ENCODE data around the gene PTPRT. TPM values are rescaled to one million over a fixed set of nuclear protein-coding genes. Genes with fewer than 3 reads are reported as not detected.

Gene PTPRT
- total RNA-seq, 1 donor from 2014 or later: not detected

DNA sequence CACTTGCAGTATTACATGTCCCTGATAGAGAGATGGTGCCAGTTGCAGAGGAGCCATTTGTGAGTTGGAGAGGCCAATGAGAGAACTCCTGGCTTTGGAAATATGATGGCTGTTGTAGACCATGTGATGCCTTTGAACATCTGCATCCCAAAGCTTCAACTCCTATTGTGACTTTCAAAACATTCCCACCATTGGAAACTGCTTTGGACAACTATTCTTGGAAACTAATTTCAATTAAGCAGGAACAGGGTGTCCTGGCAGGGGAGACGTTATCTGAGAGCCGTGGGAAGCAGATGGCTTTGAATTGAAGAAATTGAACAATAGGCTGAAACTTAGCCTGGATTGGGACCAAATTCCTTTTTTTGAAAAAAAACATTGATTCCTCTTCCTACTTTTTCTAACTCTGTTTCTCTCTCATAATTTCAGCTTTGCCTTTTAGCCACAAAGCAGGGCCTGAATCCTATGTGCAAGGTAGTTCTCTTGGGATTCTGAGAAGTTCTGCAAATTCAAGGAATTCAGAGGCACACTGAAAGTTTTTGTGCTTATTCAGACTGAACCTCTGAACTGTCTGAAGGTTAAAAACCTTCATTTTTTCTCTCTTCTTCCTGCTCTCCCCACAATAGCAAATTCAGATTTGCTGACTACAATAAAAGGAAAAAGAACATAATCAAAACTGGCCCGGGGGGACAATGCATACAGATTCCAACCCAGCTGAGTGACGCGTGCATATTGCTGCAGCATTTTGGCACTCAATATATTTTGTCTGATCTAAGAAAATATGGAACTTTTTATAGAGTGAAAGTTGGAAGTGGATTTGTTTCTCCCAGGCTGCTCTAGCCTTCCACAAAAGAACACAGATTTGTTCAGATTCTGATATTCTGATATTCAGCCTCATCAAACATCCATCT is 851.2 kb downstream of the PTPRT start:
- no peak for DNase-seq (ENCODE audit: low read depth)

GRCh38 chr20:42336576-42336975 is 853.1 kb downstream of the PTPRT start:
- DNase-seq (ENCODE audit: low read depth): no peak

DNA sequence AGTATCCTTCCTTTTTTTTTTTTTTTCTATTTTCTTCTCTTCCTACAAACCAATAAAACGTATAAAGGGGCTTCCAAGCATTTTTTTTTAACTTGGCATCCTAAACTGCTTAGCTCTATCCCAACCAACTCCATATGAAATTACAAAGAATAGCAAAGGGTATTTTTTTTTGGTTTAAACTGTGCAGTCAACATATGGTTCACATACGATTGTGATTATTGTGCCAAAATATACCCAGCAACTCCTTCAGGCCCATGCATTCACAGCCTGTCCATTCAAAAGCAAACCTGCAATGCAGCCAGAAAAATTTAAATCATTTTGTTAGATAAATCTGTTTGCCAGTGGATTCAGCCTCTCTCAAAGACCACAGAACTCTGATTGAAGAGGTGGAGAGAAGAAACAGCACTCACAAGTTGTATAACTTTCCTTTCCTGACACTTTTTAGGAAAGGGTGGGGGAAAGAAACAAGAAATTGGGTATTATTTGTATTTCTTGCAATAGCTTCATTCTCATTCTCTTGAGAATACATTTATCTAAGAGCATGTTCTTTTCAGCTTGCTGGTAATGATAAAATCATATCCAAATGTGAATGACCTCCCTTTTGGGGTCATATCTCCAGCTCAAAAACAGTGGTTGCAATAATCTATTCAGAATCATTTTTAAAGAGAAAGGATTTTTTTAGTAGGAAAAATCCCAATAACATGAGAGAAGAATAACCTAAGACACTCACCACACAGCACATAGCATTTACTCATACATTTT is 870.3 kb downstream of the PTPRT start:
- DNase-seq (ENCODE audit: low read depth): no peak

DNA sequence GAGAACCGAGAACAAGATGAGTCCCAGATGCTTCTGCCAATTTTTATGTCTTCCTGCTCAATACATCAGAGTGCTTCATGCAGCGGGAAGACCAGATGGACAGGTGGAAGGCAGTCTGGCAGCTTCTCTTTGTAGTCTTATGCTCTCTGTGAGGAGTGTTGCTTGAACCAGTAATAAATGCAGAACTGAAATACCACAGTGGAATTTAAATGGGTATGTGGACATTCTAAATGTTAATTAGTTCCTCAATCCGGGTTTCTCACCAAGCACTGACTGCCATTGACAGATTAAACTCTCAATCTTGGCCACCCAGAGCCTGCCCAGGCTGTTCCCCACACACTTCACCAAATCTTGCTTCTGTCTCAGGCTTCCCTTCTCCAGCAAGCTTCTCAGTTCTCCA is 876.0 kb downstream of the PTPRT start:
- DNase-seq (ENCODE audit: low read depth): no peak

DNA sequence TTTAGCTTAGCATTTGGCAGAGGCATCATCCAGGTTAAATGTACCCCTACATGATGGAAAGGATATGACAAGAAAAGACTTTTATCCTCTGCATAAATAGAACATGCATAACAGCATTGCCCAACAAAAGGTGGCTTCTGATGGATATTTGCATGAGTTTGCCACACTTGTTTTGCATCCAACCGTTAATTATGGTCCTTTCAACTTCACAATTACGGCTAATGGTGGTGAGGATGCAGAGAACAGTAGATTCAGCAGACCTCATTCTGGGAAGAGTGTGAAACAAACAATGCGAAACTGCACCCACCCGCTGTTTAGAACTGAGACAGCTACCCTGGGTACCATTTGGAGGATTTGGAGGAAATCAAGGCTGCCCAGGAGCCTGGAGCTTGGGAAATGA is 880.7 kb downstream of the PTPRT start:
- no peak for DNase-seq (ENCODE audit: low read depth)

DNA sequence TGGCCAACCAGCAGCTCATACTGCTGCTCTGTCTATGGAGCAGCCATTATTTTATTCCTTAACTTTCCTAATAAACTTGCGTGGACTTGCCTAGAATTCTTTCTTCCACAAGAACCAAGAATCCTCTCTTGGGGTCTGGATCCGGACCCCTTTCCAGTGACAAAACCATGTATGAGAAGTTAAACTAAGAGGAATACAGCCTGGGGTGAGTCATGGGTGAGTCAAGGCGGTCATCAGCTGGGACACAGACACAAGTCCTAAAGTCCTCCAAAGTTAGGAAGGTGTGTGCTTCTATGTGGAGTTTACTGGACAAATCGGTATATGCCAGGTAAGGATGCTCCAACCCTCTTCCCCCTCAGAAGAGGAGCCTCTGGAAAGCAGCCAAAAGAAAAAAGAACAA is 881.5 kb downstream of the PTPRT start:
- DNase-seq (ENCODE audit: low read depth): no peak

DNA sequence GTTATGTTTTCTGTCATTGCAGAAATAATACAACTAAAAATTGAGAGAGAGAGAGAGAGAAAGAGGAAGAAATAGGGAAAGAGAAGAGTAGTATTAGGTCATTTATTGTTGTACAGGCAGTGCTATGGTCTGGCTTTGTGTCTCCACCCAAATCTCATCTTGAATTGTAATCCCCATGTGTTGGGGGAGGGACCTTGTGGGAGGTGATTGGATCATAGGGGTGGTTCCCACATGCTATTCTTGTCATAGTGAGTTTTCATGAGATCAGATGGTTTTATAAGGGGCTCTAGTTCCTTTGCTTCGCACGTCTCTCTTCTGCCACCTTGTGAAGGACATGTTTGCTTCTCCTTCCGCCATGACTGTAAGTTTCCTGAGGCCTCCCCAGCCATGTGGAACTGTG is 894.1 kb downstream of the PTPRT start:
- no peak for DNase-seq (ENCODE audit: low read depth)

- no peak for DNase-seq (ENCODE audit: low read depth)
These were observed 894.7 kb downstream of the PTPRT start for GRCh38 chr20:42294976-42295375.

DNA sequence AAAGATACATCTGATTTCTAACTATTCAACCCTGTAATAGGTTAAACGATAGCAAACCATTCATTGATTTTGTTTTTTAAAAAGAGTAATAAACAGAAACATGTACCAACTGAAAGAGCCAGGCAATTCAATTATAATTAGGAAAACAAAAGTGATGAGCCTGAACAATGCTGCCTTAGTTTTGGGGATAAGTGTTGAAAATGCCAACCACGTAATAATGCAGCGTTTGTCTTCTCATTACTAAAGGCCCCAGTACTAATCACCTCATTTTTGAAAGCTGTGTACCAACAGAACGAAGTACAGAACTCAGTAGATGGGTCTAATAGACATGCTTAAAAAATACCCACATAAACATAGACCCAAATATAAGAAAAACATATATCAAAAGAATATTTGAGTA is 907.9 kb downstream of the PTPRT start:
- no peak for DNase-seq (ENCODE audit: low read depth)

DNA sequence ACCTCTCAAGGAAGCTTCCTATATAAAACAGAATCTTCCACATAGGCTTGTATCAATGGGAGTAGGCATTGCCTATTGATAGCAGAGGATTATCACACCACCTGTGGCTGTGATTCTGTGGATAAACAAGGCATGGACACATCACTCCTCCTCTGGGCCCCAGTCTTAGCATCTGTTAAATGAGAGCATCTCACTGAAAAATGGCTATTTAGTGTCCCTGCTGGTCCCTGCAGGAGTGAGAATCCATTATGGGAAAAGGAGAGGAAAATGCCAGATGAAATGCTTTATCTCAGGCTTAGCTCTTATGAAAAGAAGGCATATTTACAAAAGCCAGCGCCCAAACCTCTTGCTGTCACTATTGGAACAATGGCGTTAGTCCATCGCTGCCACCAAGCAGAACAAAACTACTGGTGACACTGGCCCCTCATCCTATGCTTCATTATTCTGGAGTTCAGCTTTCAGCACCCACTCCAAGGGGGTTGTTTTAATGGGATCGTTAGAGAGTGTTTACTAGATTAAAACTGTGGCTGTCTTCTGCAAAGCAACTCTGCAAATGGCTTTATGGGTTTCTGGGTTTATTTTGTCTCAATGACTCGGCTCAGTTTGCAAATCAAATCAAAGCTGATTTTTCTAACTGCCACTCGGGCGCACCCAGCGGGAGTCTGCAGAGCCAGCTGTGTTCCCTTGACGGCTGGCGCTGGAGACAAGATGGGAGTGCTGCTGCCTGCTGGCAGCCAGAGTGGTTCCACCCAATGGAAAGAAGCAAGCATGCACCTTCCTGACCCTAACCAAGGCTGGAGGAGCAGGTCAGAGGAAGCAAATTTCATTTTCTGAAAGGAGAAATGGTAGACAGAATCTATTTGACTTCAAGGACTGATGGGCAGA is 912.7 kb downstream of the PTPRT start:
- DNase-seq (ENCODE audit: low read depth): no peak

DNA sequence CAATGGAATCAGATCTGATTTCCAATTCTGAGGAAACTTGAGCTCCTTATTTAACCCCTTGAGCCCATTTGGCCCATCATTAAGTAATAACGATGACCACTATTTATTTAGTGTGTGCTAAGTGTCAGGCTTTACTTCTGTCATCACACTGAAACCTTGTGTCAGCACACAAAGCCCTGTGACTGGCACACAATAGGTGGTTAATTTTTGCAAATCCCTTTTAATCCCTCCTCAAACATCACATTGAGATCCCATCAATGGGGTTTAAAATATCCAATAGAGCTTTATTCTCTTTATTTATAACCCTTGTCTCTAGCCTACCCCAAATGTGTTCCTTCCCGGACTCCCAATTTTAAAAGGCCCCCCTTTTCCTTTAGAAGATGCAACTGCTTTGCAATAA is 914.7 kb downstream of the PTPRT start:
- no peak for DNase-seq (ENCODE audit: low read depth)

- DNase-seq (ENCODE audit: low read depth): no peak
These were observed 917.2 kb downstream of the PTPRT start for GRCh38 chr20:42272516-42272915.

- DNase-seq (ENCODE audit: low read depth): no peak
These were observed 919.2 kb downstream of the PTPRT start for GRCh38 chr20:42270539-42270938.

DNA sequence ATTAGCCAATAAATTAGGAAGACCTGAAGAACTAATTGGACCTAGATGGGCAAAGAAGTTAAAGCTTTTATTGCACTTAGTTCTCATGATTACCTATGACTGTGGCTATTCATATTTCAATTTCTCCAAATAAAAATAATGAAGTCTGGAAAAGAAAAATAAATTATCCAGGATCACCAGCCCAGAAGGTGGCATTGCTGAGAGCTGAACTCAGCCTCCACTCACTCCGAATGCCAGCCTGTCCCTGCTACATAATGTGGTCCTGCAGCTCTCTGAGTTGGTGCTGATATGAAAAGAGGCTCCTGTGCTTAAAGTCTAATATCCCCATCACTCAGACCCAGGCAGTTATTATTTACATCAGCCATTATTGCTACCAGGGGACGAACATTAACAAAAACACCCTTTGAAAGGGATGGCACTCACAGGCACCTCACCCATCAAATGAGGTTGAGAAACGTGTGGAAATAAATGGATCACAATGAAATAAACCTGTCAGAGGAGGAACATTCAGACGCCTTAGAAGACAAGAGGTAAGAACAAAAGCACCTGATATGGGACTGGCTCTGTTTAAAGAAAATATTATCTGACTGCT is 921.8 kb downstream of the PTPRT start:
- DNase-seq (ENCODE audit: low read depth): no peak

DNA sequence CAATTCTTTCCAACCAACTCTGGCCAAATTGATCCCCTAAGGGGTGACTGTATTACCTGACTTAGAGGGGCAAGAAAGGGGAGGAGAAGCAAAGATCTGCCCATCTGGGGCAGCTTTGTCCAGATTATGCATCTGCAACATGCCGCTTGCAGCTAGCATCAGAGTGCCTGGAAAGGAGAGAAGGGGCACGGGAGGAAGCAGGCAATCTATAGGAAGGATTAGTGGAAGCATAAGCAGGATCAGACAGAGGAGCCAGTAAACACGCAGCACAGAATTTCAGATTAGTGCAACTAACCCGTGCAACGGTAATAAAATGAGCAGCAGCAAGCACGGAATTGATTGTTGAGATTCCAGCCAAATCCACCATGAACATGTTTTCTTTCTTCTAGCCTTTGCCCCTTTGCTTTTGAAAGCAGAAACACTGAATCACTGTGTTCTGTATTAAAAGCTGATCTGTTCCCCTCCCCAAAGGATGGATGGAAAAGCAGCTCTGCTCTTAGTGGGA is 927.9 kb downstream of the PTPRT start:
- DNase-seq (ENCODE audit: low read depth): no peak

GRCh38 chr20:42260184-42260583 is 929.5 kb downstream of the PTPRT start:
- DNase-seq (ENCODE audit: low read depth): no peak

- DNase-seq (ENCODE audit: low read depth): no peak
These were observed 930.3 kb downstream of the PTPRT start for GRCh38 chr20:42259389-42259788.

DNA sequence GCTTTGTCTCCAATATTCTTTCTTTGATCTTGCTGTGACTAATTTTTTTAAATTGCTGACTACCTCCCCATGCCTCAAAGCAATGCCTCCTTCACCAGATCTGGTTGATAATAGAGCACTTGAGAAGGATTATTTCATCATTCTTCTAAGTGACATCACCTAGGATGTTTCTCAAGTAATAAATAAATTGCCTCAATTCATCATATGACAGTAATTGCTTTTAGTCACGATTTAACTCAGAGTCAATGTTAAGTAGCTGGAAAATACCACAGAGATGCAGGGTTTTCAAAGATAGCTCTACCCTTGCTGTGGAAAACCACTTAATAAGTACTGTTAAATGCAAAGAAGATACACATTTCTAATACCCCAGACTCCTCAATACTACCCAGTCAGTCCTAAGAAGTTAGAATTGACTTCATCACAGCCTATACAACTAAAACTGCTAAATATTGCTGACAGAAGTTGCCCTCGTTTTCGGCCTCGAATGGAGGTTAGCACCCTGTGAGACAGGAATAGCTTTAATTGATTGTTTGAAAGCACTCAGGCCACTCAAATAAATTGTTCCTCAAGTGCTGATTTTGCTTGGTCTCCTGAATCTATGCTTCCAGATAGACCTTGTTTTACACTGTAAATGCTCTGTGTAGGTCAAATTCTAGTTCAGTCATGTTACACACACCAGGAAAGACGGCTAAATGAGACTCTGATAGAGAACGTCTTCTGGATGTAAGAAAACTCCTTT is 931.0 kb downstream of the PTPRT start:
- DNase-seq (ENCODE audit: low read depth): no peak

- DNase-seq (ENCODE audit: low read depth): no peak
These were observed 933.9 kb downstream of the PTPRT start for GRCh38 chr20:42255821-42256220.

GRCh38 chr20:42254673-42255072 is 935.0 kb downstream of the PTPRT start:
- DNase-seq (ENCODE audit: low read depth): no peak
